ENCODE measurements around the gene HOXA4. TPM values are rescaled to one million over a fixed set of nuclear protein-coding genes. Genes with fewer than 3 reads are reported as not detected.

The HOXA4 gene
- total RNA-seq, 1 donor from 2014 or later, result 0.40 TPM

- POLR2A ChIA-PET, result no interaction called here
- peak overlapping the region; percentile 94 for H3K4me3 Mint-ChIP-seq
- H3K9me3 Mint-ChIP-seq, result no peaks in the 10 kb centered on the region
Observed at GRCh38 chr7:27094304-27095049, 36.1 kb downstream of the HOXA4 start.

GRCh38 chr7:27093184-27093895 is 37.2 kb downstream of the HOXA4 start:
- TF ChIP-seq CTCF (IDR thresholded peaks at IDR 0.05), result no peak
- H3K4me1 Mint-ChIP-seq, result peaks cover 26% of the 10 kb centered on the region
- ATAC-seq (ENCODE audit: low read depth) (no peak), DNase-seq (no peak)
- H3K27ac Mint-ChIP-seq, result no peak overlapping the region
- H3K36me3 Mint-ChIP-seq (ENCODE audit: low read depth), result peaks cover 5% of the 10 kb centered on the region
- H3K4me3 Mint-ChIP-seq, result no peak overlapping the region
- intact Hi-C loops (cut with micrococcal nuclease), result no loop called here
- H3K27me3 Mint-ChIP-seq, result peaks cover 56% of the 10 kb centered on the region
- ChIA-PET CTCF (interaction anchor here (1.6 to 1.9 kb wide), 2 partner anchors 58 to 68 kb away, joined by 3 to 4 read pairs; no protein-coding TSS in a partner anchor), POLR2A (no interaction called here)
- H3K9me3 Mint-ChIP-seq, result no peaks in the 10 kb centered on the region

More at GRCh38 chr7:27094304-27095049, 36.1 kb downstream of the HOXA4 start:
- Mint-ChIP-seq H3K27ac (no peak overlapping the region), H3K36me3 (ENCODE audit: low read depth) (peaks cover 10% of the 10 kb centered on the region), H3K4me1 (peaks cover 33% of the 10 kb centered on the region), H3K27me3 (peaks cover 53% of the 10 kb centered on the region)
- intact Hi-C loops (cut with micrococcal nuclease), result loop anchor here (5.0 kb wide), 8 partner anchors 68 to 1242 kb away; partner anchors contain the start of genes HIBADH, SNX10 and TAX1BP1
- no peak for ATAC-seq (ENCODE audit: low read depth)
- DNase-seq, result no peak
- TF ChIP-seq CTCF (IDR thresholded peaks at IDR 0.05), result no peak
- CTCF ChIA-PET, result interaction anchor here (1.1 to 1.9 kb wide), 2 partner anchors 56 to 67 kb away, joined by 3 to 4 read pairs; no protein-coding TSS in a partner anchor

GRCh38 chr7:27092819-27093110 is 37.8 kb downstream of the HOXA4 start:
- Mint-ChIP-seq H3K9me3 (no peaks in the 10 kb centered on the region), H3K27ac (no peak overlapping the region), H3K4me3 (no peak overlapping the region), H3K4me1 (peaks cover 27% of the 10 kb centered on the region), H3K27me3 (peaks cover 59% of the 10 kb centered on the region), H3K36me3 (ENCODE audit: low read depth) (peaks cover 5% of the 10 kb centered on the region)
- intact Hi-C loops (cut with micrococcal nuclease), result no loop called here
- POLR2A ChIA-PET, result no interaction called here
- CTCF ChIA-PET, result interaction anchor here (1.6 to 1.9 kb wide), 2 partner anchors 58 to 68 kb away, joined by 3 to 4 read pairs; no protein-coding TSS in a partner anchor
- no peak for TF ChIP-seq CTCF (IDR thresholded peaks at IDR 0.05)
- ATAC-seq (ENCODE audit: low read depth), result no peak
- DNase-seq, result no peak

GRCh38 chr7:27091941-27092818 is 38.4 kb downstream of the HOXA4 start:
- Mint-ChIP-seq H3K27ac (no peak overlapping the region), H3K9me3 (no peaks in the 10 kb centered on the region), H3K36me3 (ENCODE audit: low read depth) (peaks cover 5% of the 10 kb centered on the region), H3K4me3 (no peak overlapping the region), H3K4me1 (peaks cover 26% of the 10 kb centered on the region), H3K27me3 (peaks cover 59% of the 10 kb centered on the region)
- intact Hi-C loops (cut with micrococcal nuclease), result no loop called here
- no peak for DNase-seq
- ChIA-PET CTCF (interaction anchor here (1.6 to 1.9 kb wide), 2 partner anchors 59 to 69 kb away, joined by 3 to 4 read pairs; no protein-coding TSS in a partner anchor), POLR2A (no interaction called here)
- no peak for ATAC-seq (ENCODE audit: low read depth)
- no peak for TF ChIP-seq CTCF (IDR thresholded peaks at IDR 0.05)

Data from activated B cell treated with CpG ODN at 0.5 μM for 24 hours (primary cell).